NOMO-1 (cell line): ENCODE measurements around the gene TTLL11.
A peak's percentile ranks its signal among the peaks of the same experiment; 100 is the strongest.

ENCODE experiments used
- DNase-seq, 2 experiments: peaks; one replicate each; lab custom pipeline; 2025; ENCODE audit not compliant: unreplicated experiment in 2 of 2; lab: John Stamatoyannopoulos, UW

The TTLL11 gene

GRCh38 chr9:122092611-122093506 is at the start of gene TTLL11:
TSS of gene TTLL11 (minus strand) at chr9:122093308. CDS start at chr9:122093148, 160 bp downstream.
- DNase-seq, result peak; percentile 91

GRCh38 chr9:122141671-122142070 is 48.6 kb upstream of the TTLL11 start:
- no peak for DNase-seq

- DNase-seq, result no peak
Observed at GRCh38 chr9:122140368-122141193, 47.5 kb upstream of the TTLL11 start.

- no peak for DNase-seq
Observed at GRCh38 chr9:122138560-122139268, 45.6 kb upstream of the TTLL11 start.

GRCh38 chr9:122135529-122135859 is 42.4 kb upstream of the TTLL11 start:
- DNase-seq, result no peak

- no peak for DNase-seq
Observed at GRCh38 chr9:122134822-122135528, 41.9 kb upstream of the TTLL11 start.

GRCh38 chr9:122133984-122134535 is 41.0 kb upstream of the TTLL11 start:
- DNase-seq, result no peak

- DNase-seq, result no peak
Observed at GRCh38 chr9:122133263-122133983, 40.3 kb upstream of the TTLL11 start.

GRCh38 chr9:122132539-122132938 is 39.4 kb upstream of the TTLL11 start:
- no peak for DNase-seq

GRCh38 chr9:122131401-122132001 is 38.4 kb upstream of the TTLL11 start:
- no peak for DNase-seq

- no peak for DNase-seq
Observed at GRCh38 chr9:122130837-122131236, 37.7 kb upstream of the TTLL11 start.

- no peak for DNase-seq
Observed at GRCh38 chr9:122129969-122130368, 36.9 kb upstream of the TTLL11 start.

GRCh38 chr9:122128969-122129343 is 35.8 kb upstream of the TTLL11 start:
- no peak for DNase-seq

- no peak for DNase-seq
Observed at GRCh38 chr9:122128007-122128968, 35.2 kb upstream of the TTLL11 start.

GRCh38 chr9:122127396-122127798 is 34.3 kb upstream of the TTLL11 start:
- DNase-seq, result no peak

GRCh38 chr9:122126331-122127261 is 33.5 kb upstream of the TTLL11 start:
- DNase-seq, result peak in 1 of 2 experiments; percentile 15
